ENCODE results near the gene UBN2.

Gene UBN2

DNA sequence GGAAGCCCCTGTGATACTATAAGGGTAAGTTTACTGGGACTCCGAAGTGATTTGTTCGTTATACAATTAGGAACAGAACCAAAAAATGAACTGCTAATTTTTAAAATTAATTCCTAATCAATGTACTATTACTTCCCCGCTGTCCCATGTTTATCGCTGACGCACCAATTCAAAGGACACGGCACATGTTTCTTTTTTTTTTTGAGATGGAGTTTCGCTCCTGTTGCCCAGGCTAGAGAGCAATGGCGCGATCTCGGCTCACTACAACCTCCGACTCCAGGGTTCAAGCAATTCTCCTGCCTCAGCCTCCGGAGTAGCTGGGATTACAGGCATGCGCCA, 108.6 kb downstream of the UBN2 start (continued):
- TF ChIP-seq, protein P1, sequence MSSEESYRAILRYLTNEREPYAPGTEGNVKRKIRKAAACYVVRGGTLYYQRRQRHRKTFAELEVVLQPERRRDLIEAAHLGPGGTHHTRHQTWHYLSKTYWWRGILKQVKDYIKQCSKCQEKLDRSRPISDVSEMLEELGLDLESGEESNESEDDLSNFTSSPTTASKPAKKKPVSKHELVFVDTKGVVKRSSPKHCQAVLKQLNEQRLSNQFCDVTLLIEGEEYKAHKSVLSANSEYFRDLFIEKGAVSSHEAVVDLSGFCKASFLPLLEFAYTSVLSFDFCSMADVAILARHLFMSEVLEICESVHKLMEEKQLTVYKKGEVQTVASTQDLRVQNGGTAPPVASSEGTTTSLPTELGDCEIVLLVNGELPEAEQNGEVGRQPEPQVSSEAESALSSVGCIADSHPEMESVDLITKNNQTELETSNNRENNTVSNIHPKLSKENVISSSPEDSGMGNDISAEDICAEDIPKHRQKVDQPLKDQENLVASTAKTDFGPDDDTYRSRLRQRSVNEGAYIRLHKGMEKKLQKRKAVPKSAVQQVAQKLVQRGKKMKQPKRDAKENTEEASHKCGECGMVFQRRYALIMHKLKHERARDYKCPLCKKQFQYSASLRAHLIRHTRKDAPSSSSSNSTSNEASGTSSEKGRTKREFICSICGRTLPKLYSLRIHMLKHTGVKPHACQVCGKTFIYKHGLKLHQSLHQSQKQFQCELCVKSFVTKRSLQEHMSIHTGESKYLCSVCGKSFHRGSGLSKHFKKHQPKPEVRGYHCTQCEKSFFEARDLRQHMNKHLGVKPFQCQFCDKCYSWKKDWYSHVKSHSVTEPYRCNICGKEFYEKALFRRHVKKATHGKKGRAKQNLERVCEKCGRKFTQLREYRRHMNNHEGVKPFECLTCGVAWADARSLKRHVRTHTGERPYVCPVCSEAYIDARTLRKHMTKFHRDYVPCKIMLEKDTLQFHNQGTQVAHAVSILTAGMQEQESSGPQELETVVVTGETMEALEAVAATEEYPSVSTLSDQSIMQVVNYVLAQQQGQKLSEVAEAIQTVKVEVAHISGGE (tag by site-specific recombination; conservative IDR thresholded peaks at IDR 0.05; ENCODE audit: low read depth) = no peak
- TF ChIP-seq ZNF23 (tag by site-specific recombination; IDR thresholded peaks at IDR 0.05; ENCODE audit: borderline replicate concordance) = no peak
- TF ChIP-seq ZNF19 (tag by site-specific recombination; IDR thresholded peaks at IDR 0.05; ENCODE audit: low read depth) = no peak; the same call in 1 of the 2 replicates
- TF ChIP-seq ZNF571 (tag by site-specific recombination; IDR thresholded peaks at IDR 0.05) = no peak
- TF ChIP-seq ZFHX2 (tag by site-specific recombination; conservative IDR thresholded peaks at IDR 0.05) = no peak
- TF ChIP-seq ZIC2 (tag by site-specific recombination; IDR thresholded peaks at IDR 0.05) = no peak
- no peak for TF ChIP-seq OVOL3 (tag by site-specific recombination; IDR thresholded peaks at IDR 0.05)
- no peak for TF ChIP-seq ZNF324 (tag by site-specific recombination; IDR thresholded peaks at IDR 0.05)
- peak; percentile 53; the same call in 1 of the 2 replicates for TF ChIP-seq ZNF133 (tag by site-specific recombination; IDR thresholded peaks at IDR 0.05)
- TF ChIP-seq, protein P2, sequence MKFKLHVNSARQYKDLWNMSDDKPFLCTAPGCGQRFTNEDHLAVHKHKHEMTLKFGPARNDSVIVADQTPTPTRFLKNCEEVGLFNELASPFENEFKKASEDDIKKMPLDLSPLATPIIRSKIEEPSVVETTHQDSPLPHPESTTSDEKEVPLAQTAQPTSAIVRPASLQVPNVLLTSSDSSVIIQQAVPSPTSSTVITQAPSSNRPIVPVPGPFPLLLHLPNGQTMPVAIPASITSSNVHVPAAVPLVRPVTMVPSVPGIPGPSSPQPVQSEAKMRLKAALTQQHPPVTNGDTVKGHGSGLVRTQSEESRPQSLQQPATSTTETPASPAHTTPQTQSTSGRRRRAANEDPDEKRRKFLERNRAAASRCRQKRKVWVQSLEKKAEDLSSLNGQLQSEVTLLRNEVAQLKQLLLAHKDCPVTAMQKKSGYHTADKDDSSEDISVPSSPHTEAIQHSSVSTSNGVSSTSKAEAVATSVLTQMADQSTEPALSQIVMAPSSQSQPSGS (tag by site-specific recombination; IDR thresholded peaks at IDR 0.05; ENCODE audit: low read depth) = no peak
- no peak for TF ChIP-seq HOXA7 (CRISPR knock-in tag; IDR thresholded peaks at IDR 0.05; ENCODE audit: borderline replicate concordance)
- TF ChIP-seq KLF9 (tag by site-specific recombination; IDR thresholded peaks at IDR 0.05; ENCODE audit: low read depth) = no peak
- no peak for TF ChIP-seq ZNF157 (tag by site-specific recombination; IDR thresholded peaks at IDR 0.05)
- no peak for TF ChIP-seq ZNF366 (tag by site-specific recombination; conservative IDR thresholded peaks at IDR 0.05)
- TF ChIP-seq MZF1 (tag by site-specific recombination; IDR thresholded peaks at IDR 0.05; ENCODE audit: borderline replicate concordance) = 0 out of 2 replicates have a peak, but pooled peaks have one; percentile 14
- TF ChIP-seq ZNF664 (tag by site-specific recombination; IDR thresholded peaks at IDR 0.05) = 0 out of 2 replicates have a peak, but pooled peaks have one; percentile 8
- TF ChIP-seq ZNF548 (tag by site-specific recombination; IDR thresholded peaks at IDR 0.05) = 0 out of 2 replicates have a peak, but pooled peaks have one; percentile 50
- TF ChIP-seq ZNF174 (tag by site-specific recombination; IDR thresholded peaks at IDR 0.05) = no peak
- TF ChIP-seq KLF10 (tag by site-specific recombination; IDR thresholded peaks at IDR 0.05) = no peak
- no peak for TF ChIP-seq ZNF202 (tag by site-specific recombination; IDR thresholded peaks at IDR 0.05; ENCODE audit: borderline replicate concordance)
- TF ChIP-seq ZBTB8A (tag by site-specific recombination; IDR thresholded peaks at IDR 0.05) = peak; percentile 21; the same call in 1 of the 2 replicates
- TF ChIP-seq ZFP69B (tag by site-specific recombination; IDR thresholded peaks at IDR 0.05) = no peak
- TF ChIP-seq ZNF394 (tag by site-specific recombination; IDR thresholded peaks at IDR 0.05; ENCODE audit: borderline replicate concordance) = peak; percentile 66
- TF ChIP-seq, protein P3, sequence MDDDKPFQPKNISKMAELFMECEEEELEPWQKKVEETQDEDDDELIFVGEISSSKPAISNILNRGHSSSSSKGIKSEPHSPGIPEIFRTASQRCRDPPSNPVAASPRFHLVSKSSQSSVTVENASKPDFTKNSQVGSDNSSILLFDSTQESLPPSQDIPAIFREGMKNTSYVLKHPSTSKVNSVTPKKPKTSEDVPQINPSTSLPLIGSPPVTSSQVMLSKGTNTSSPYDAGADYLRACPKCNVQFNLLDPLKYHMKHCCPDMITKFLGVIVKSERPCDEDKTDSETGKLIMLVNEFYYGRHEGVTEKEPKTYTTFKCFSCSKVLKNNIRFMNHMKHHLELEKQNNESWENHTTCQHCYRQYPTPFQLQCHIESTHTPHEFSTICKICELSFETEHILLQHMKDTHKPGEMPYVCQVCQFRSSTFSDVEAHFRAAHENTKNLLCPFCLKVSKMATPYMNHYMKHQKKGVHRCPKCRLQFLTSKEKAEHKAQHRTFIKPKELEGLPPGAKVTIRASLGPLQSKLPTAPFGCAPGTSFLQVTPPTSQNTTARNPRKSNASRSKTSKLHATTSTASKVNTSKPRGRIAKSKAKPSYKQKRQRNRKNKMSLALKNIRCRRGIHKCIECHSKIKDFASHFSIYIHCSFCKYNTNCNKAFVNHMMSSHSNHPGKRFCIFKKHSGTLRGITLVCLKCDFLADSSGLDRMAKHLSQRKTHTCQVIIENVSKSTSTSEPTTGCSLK (tag by site-specific recombination; IDR thresholded peaks at IDR 0.05) = peak; percentile 72; the same call in 1 of the 2 replicates
- no peak for TF ChIP-seq MEIS1 (CRISPR knock-in tag; IDR thresholded peaks at IDR 0.05; ENCODE audit: borderline replicate concordance)
- no peak for TF ChIP-seq ZNF596 (tag by site-specific recombination; IDR thresholded peaks at IDR 0.05)
- no peak for TF ChIP-seq ZNF184 (tag by site-specific recombination; IDR thresholded peaks at IDR 0.05)
- TF ChIP-seq SP7 (tag by site-specific recombination; IDR thresholded peaks at IDR 0.05) = no peak
- TF ChIP-seq ZNF155 (tag by site-specific recombination; IDR thresholded peaks at IDR 0.05) = no peak
- no peak for TF ChIP-seq ZNF274 (IDR thresholded peaks at IDR 0.05; ENCODE audit: low read length)
- TF ChIP-seq ZNF274 (tag by site-specific recombination; IDR thresholded peaks at IDR 0.05; ENCODE audit: borderline replicate concordance) = no peak
- TF ChIP-seq ZNF558 (tag by site-specific recombination; IDR thresholded peaks at IDR 0.05) = 0 out of 2 replicates have a peak, but pooled peaks have one; percentile 51
- no peak for TF ChIP-seq ZNF544 (tag by site-specific recombination; IDR thresholded peaks at IDR 0.05)
- TF ChIP-seq, protein P4, sequence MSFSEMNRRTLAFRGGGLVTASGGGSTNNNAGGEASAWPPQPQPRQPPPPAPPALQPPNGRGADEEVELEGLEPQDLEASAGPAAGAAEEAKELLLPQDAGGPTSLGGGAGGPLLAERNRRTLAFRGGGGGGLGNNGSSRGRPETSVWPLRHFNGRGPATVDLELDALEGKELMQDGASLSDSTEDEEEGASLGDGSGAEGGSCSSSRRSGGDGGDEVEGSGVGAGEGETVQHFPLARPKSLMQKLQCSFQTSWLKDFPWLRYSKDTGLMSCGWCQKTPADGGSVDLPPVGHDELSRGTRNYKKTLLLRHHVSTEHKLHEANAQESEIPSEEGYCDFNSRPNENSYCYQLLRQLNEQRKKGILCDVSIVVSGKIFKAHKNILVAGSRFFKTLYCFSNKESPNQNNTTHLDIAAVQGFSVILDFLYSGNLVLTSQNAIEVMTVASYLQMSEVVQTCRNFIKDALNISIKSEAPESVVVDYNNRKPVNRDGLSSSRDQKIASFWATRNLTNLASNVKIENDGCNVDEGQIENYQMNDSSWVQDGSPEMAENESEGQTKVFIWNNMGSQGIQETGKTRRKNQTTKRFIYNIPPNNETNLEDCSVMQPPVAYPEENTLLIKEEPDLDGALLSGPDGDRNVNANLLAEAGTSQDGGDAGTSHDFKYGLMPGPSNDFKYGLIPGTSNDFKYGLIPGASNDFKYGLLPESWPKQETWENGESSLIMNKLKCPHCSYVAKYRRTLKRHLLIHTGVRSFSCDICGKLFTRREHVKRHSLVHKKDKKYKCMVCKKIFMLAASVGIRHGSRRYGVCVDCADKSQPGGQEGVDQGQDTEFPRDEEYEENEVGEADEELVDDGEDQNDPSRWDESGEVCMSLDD (tag by site-specific recombination; IDR thresholded peaks at IDR 0.05) = 0 out of 2 replicates have a peak, but pooled peaks have one; percentile 61
